Endothelial cell of umbilical vein (primary cell): ENCODE results near the gene MKKS. TPM values are rescaled to one million over a fixed set of nuclear protein-coding genes. Genes with fewer than 3 reads are reported as not detected.

Experiments
- BruUV-seq: library from RNA; stranded (reverse); fragments of 400-500 nt; replicated peaks from 2 replicates; lab custom pipeline; 2021; lab: Mats Ljungman, UMichigan
- CTCF ChIA-PET: fragments of 300-600, 350-600 bp; sonication (Branson Sonifier 250); formaldehyde crosslinking; loops from one replicate; lab custom pipeline; 2021; ENCODE audit warnings: antibody characterized with exemption, inconsistent platforms; lab: Charles Lee
- POLR2A ChIA-PET: fragments of 300-600, 350-600 bp; sonication (Branson Sonifier 250); formaldehyde crosslinking; loops from one replicate; lab custom pipeline; 2021; ENCODE audit warnings: antibody characterized with exemption, inconsistent platforms; lab: Charles Lee
- DNase-seq: peaks from one replicate; pipeline ENCODE4 v3.0.0-alpha.2; 2011; ENCODE audit warnings: low read depth, low spot score
- FAIRE-seq: peaks from 2 replicates; lab custom pipeline; 2011; peaks lifted over from hg19 to GRCh38; lab: Jason Lieb, UNC
- H2AFZ ChIP-seq: 2 replicates; pipeline ENCODE4 v1.6.0; 2012; ENCODE audit warnings: low read depth, low read length, control low read depth, inconsistent platforms
- H3K27ac ChIP-seq: 2 replicates; pipeline ENCODE4 v1.5.1; 2011; ENCODE audit warnings: low read depth, mild to moderate bottlenecking, control low read depth, low read length, moderate library complexity; ENCODE audit not compliant: insufficient read depth
- H3K27me3 ChIP-seq, 2 experiments: 2 replicates each; pipeline versions ENCODE4 v1.6.0 to v1.6.1; 2011; ENCODE audit warnings: low read length in 2 of 2, mixed read lengths in 1 of 2; ENCODE audit not compliant: control insufficient read depth in 2 of 2, insufficient read depth in 2 of 2
- H3K36me3 ChIP-seq, 2 experiments: 2 replicates in 1 of 2; 3 replicates in 1 of 2; pipeline ENCODE4 v1.5.1; 2011; ENCODE audit warnings: low read length in 2 of 2, mild to moderate bottlenecking in 1 of 2, moderate library complexity in 1 of 2; ENCODE audit not compliant: control insufficient read depth in 2 of 2, insufficient read depth in 2 of 2; ENCODE audit errors: extremely low read depth in 1 of 2
- H3K4me1 ChIP-seq: 3 replicates; pipeline ENCODE4 v1.5.1; 2011; ENCODE audit warnings: mild to moderate bottlenecking, low read length; ENCODE audit not compliant: control insufficient read depth, insufficient read depth; ENCODE audit errors: extremely low read depth
- H3K4me2 ChIP-seq: 2 replicates; pipeline ENCODE4 v1.6.1; 2011; ENCODE audit warnings: low read length, control low read depth, mixed read lengths; ENCODE audit not compliant: insufficient read depth
- H3K4me3 ChIP-seq, 3 experiments: fragments of 200-600 bp in 1 of 3; sonication (generic), shearing (Covaris generic) in 1 of 3; replicated peaks in 1 of 3; 2 replicates each; pipeline ENCODE4 v1.5.1; 2011 to 2016; ENCODE audit warnings: control low read depth in 3 of 3, low read length in 3 of 3, mild to moderate bottlenecking in 2 of 3, inconsistent platforms in 1 of 3, low read depth in 1 of 3, moderate library complexity in 1 of 3; ENCODE audit not compliant: insufficient read depth in 1 of 3
- H3K79me2 ChIP-seq: 2 replicates; pipeline ENCODE4 v1.6.0; 2012; ENCODE audit warnings: low read length, inconsistent platforms; ENCODE audit not compliant: control insufficient read depth, insufficient read depth
- H3K9ac ChIP-seq: replicated peaks from 2 replicates; pipeline ENCODE3; 2011; ENCODE audit warnings: low read length, control low read depth; ENCODE audit not compliant: insufficient read depth; ENCODE audit errors: extremely low read depth
- H3K9me1 ChIP-seq: replicated peaks from 3 replicates; pipeline ENCODE4 v1.6.0; 2011; ENCODE audit warnings: mild to moderate bottlenecking, low read length; ENCODE audit not compliant: control insufficient read depth, insufficient read depth; ENCODE audit errors: extremely low read depth
- H3K9me3 ChIP-seq: replicated peaks from 2 replicates; pipeline ENCODE4 v1.5.1; 2012; ENCODE audit warnings: low read length, inconsistent platforms; ENCODE audit not compliant: control insufficient read depth, insufficient read depth
- H4K20me1 ChIP-seq: replicated peaks from 2 replicates; pipeline ENCODE3; 2011; ENCODE audit warnings: mild to moderate bottlenecking, low read length; ENCODE audit not compliant: control insufficient read depth, insufficient read depth; ENCODE audit errors: extremely low read depth
- EZH2 ChIP-seq: IDR thresholded peaks from 2 replicates; pipeline ENCODE4 v1.6.1; 2012; ENCODE audit warnings: borderline replicate concordance, low read depth, mild to moderate bottlenecking, moderate library complexity, low read length, inconsistent platforms; ENCODE audit not compliant: severe bottlenecking
- FOS ChIP-seq: IDR thresholded peaks from 2 replicates; pipeline ENCODE4 v1.6.1; 2011; ENCODE audit warnings: mild to moderate bottlenecking, low read length, moderate library complexity, borderline replicate concordance; ENCODE audit not compliant: insufficient read depth
- POLR2A ChIP-seq: IDR thresholded peaks from 2 replicates; pipeline ENCODE4 v1.6.1; 2012; ENCODE audit warnings: low read depth, mild to moderate bottlenecking, control low read depth, low read length
- dilution Hi-C: fragments of 300-500 bp; cut with MboI; formaldehyde crosslinking; loops from one replicate; pipeline ENCODE4 v1.15.0; 2019; ENCODE audit warnings: low sequenced_read_pairs; ENCODE audit not compliant: extremely low pct_ligation_motif_present
- intact Hi-C: fragments of 100-400 bp; cut with micrococcal nuclease; formaldehyde crosslinking; loops from one replicate; pipeline ENCODE4 v1.10.0; 2022
- polyA plus RNA-seq, 4 experiments: library from polyadenylated mRNA; depleted of rRNA in 3 of 4; stranded (reverse) in 3 of 4; unstranded in 1 of 4; fragments of >200 nt; gene quantifications; 2 replicates each; pipeline versions ENCODE4 v1.2.1 to v1.2.3, GENCODE V29; 2011 to 2012; ENCODE audit warnings: missing spikeins in 1 of 4
- total RNA-seq: library from RNA; stranded (reverse); gene quantifications from 2 replicates; pipeline ENCODE4 v1.2.3, GENCODE V29; 2021
- TF ChIP-seq, protein P1 (sequence below): IDR thresholded peaks from 2 replicates; pipeline ENCODE4 v1.6.1; 2011; ENCODE audit not compliant: insufficient read depth, insufficient read length
- TF ChIP-seq, protein P2 (sequence below), 2 donors: IDR thresholded peaks; 1 replicate in 1 of 2; 2 replicates in 1 of 2; pipeline ENCODE4 v1.5.1; 2011; ENCODE audit warnings: low read length in 2 of 2, mild to moderate bottlenecking in 2 of 2, moderate library complexity in 2 of 2, control low read depth in 1 of 2, inconsistent platforms in 1 of 2, low read depth in 1 of 2; ENCODE audit not compliant: insufficient read depth in 1 of 2; ENCODE audit errors: extremely low read depth in 1 of 2

The MKKS gene
- total and polyA plus RNA-seq, 2 donors (not counting 3 experiments of a cell fraction or from before 2014, with no cell fraction given) = 7.9 to 10.5 TPM

DNA sequence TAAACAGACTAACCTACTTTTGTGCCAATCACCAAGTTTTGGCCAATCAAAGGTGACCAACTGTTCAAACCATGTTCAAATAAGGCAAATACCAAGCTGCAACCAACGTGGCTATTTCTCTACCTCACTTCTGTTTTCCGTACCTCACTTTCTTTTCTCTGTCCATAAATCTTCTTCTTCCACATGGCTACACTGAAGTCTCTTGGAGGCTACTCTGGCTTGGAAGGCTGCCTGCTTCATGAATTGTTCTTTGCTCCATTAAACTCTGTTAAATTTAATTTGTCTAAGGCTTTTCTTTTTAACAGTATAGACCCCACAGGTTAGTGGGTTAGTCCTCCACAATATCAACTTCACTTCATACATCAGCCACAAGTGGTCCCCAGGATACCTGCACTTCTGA, 58.8 kb downstream of the MKKS start:
- TF ChIP-seq, protein P1, sequence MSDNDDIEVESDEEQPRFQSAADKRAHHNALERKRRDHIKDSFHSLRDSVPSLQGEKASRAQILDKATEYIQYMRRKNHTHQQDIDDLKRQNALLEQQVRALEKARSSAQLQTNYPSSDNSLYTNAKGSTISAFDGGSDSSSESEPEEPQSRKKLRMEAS = no peak
- TF ChIP-seq POLR2A (no peak), FOS (no peak)
- TF ChIP-seq, protein P2, sequence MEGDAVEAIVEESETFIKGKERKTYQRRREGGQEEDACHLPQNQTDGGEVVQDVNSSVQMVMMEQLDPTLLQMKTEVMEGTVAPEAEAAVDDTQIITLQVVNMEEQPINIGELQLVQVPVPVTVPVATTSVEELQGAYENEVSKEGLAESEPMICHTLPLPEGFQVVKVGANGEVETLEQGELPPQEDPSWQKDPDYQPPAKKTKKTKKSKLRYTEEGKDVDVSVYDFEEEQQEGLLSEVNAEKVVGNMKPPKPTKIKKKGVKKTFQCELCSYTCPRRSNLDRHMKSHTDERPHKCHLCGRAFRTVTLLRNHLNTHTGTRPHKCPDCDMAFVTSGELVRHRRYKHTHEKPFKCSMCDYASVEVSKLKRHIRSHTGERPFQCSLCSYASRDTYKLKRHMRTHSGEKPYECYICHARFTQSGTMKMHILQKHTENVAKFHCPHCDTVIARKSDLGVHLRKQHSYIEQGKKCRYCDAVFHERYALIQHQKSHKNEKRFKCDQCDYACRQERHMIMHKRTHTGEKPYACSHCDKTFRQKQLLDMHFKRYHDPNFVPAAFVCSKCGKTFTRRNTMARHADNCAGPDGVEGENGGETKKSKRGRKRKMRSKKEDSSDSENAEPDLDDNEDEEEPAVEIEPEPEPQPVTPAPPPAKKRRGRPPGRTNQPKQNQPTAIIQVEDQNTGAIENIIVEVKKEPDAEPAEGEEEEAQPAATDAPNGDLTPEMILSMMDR (IDR thresholded peaks at IDR 0.05; ENCODE audit: extremely low read depth in 1 of 2, insufficient read depth in 1 of 2, low read depth in 1 of 2, low read length in 2 of 2) = no peak
- no TSS peak for BruUV-seq
- ChIA-PET CTCF (interaction anchor here (1.2 to 1.4 kb wide), 2 partner anchors 35 to 397 kb away, joined by 3 to 4 read pairs; no protein-coding TSS in a partner anchor), POLR2A (no interaction called here)
- DNase-seq = no peak
- Histone ChIP-seq H3K4me3 (no peak overlapping the region), H3K36me3 (no peaks in the 10 kb centered on the region), H2AFZ (no peak overlapping the region), H3K27me3 (no peaks in the 10 kb centered on the region), H4K20me1 (no peaks in the 10 kb centered on the region), H3K27ac (peak overlapping the region; percentile 15), H3K4me2 (no peak overlapping the region), H3K79me2 (no peaks in the 10 kb centered on the region), H3K9ac (no peak overlapping the region), H3K4me1 (peaks cover 18% of the 10 kb centered on the region), H3K9me3 (no peaks in the 10 kb centered on the region), H3K9me1 (no peaks in the 10 kb centered on the region)
- intact Hi-C loops = loop anchor here (5.0 kb wide), 1 partner anchor 298 kb away; no protein-coding TSS in a partner anchor
- dilution Hi-C loops = no loop called here
- FAIRE-seq = no peak

DNA sequence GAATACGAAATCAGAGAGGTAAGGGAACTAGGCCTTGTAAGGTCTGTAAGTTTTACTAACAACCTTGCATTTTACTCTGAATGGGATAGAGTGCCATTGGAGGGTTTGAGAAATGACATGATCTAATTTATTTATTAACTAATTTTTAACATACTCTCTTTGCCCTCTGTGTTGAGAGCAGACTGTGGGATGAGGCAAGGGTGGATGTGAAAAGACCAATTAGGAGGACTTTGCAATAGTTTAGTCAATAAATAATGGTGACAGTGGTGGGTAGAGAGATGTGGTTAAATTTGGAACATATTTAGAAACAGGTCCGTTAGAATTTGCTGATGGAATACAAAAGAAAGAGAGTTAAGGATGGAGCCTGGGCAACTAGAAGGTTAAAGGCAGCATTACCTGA, 60.0 kb downstream of the MKKS start:
- Histone ChIP-seq H3K4me1 (peaks cover 29% of the 10 kb centered on the region), H3K9me3 (no peaks in the 10 kb centered on the region), H3K27me3 (no peaks in the 10 kb centered on the region), H3K79me2 (no peaks in the 10 kb centered on the region), H3K4me2 (no peak overlapping the region), H4K20me1 (no peaks in the 10 kb centered on the region), H3K27ac (no peak overlapping the region), H2AFZ (no peak overlapping the region), H3K36me3 (no peaks in the 10 kb centered on the region), H3K9ac (no peak overlapping the region), H3K4me3 (no peak overlapping the region), H3K9me1 (no peaks in the 10 kb centered on the region)
- intact Hi-C loops (no loop called here), dilution Hi-C loops (no loop called here)
- CTCF ChIA-PET = no interaction called here
- POLR2A ChIA-PET = no interaction called here
- TF ChIP-seq EZH2 (no peak), POLR2A (no peak)
- TF ChIP-seq, protein P1 = no peak
- no peak for FAIRE-seq
- no TSS peak for BruUV-seq
- no peak for DNase-seq
